Neural progenitor cell (in vitro differentiated cells): Measurements from ENCODE around the gene RPAP2. TPM values are rescaled to one million over a fixed set of nuclear protein-coding genes. Genes with fewer than 3 reads are reported as not detected.
A peak's percentile ranks its signal among the peaks of the same experiment; 100 is the strongest.
"Not testable (repeated sequence)": the region's sequence is repeated elsewhere in the genome, so short reads cannot be mapped to it uniquely, and the experiment has no call there.

Source experiments
- DNase-seq: peaks from one replicate; pipeline ENCODE4 v3.0.0-alpha.2; 2016; ENCODE audit warnings: low spot score
- H2AFZ ChIP-seq: fragments of 200-600 bp; sonication (generic); replicated peaks from 2 replicates; pipeline ENCODE4 v1.6.1; 2016; ENCODE audit warnings: antibody characterized with exemption
- H3F3A ChIP-seq: fragments of 200-600 bp; sonication (generic); 2 replicates; pipeline ENCODE4 v1.6.1; 2016; ENCODE audit warnings: antibody characterized with exemption, low read depth
- H3K27ac ChIP-seq: fragments of 200-600 bp; sonication (generic); 2 replicates; pipeline ENCODE4 v1.5.1; 2016; ENCODE audit warnings: mild to moderate bottlenecking
- H3K27me3 ChIP-seq: fragments of 200-600 bp; sonication (generic); 2 replicates; pipeline ENCODE4 v1.6.1; 2016; ENCODE audit warnings: mild to moderate bottlenecking, moderate library complexity
- H3K36me3 ChIP-seq: fragments of 200-600 bp; sonication (generic); 2 replicates; pipeline ENCODE4 v1.5.1; 2016
- H3K4me1 ChIP-seq: fragments of 200-600 bp; sonication (generic); 2 replicates; pipeline ENCODE4 v1.6.1; 2016; ENCODE audit warnings: mixed run types
- H3K4me2 ChIP-seq: fragments of 200-600 bp; sonication (generic); 2 replicates; pipeline ENCODE4 v1.6.1; 2016
- H3K4me3 ChIP-seq: fragments of 200-600 bp; sonication (generic); 2 replicates; pipeline ENCODE4 v1.5.1; 2016
- H3K79me2 ChIP-seq: fragments of 200-600 bp; sonication (generic); 2 replicates; pipeline ENCODE4 v1.6.1; 2016; ENCODE audit warnings: low read depth
- H3K9ac ChIP-seq: fragments of 200-600 bp; sonication (generic); 2 replicates; pipeline ENCODE4 v1.6.1; 2016
- H3K9me3 ChIP-seq: fragments of 200-600 bp; sonication (generic); 2 replicates; pipeline ENCODE4 v1.5.1; 2016; ENCODE audit warnings: low read depth
- H4K20me1 ChIP-seq: fragments of 200-600 bp; sonication (generic); 2 replicates; pipeline ENCODE4 v1.6.1; 2016; ENCODE audit warnings: low read depth
- H3K27ac Mint-ChIP-seq: 3 replicates; pipeline ENCODE4 v1.8.0; 2021; ENCODE audit warnings: mixed read lengths
- H3K27me3 Mint-ChIP-seq: 2 replicates; pipeline ENCODE4 v1.8.0; 2022; ENCODE audit warnings: low read depth, mild to moderate bottlenecking, inconsistent platforms, moderate library complexity, mixed read lengths; ENCODE audit not compliant: insufficient read depth
- H3K36me3 Mint-ChIP-seq: 3 replicates; pipeline ENCODE4 v1.8.0; 2021; ENCODE audit warnings: mixed read lengths
- H3K4me1 Mint-ChIP-seq: 3 replicates; pipeline ENCODE4 v1.8.0; 2021; ENCODE audit warnings: mixed read lengths
- H3K4me3 Mint-ChIP-seq: 3 replicates; pipeline ENCODE4 v1.8.0; 2021; ENCODE audit warnings: mild to moderate bottlenecking, moderate library complexity, mixed read lengths
- H3K9me3 Mint-ChIP-seq: 3 replicates; pipeline ENCODE4 v1.8.0; 2020; ENCODE audit warnings: mixed read lengths
- EZH2 ChIP-seq: fragments of 200-600 bp; sonication (generic); IDR thresholded peaks from 2 replicates; pipeline ENCODE4 v1.6.1; 2017; ENCODE audit warnings: antibody characterized with exemption, mild to moderate bottlenecking, moderate library complexity
- EZH2phosphoT487 ChIP-seq: fragments of 200-600 bp; sonication (generic); IDR thresholded peaks from 2 replicates; pipeline ENCODE4 v1.6.1; 2017; ENCODE audit warnings: antibody characterized with exemption
- total RNA-seq: library from RNA; depleted of rRNA; stranded (reverse); fragments of >200 nt; gene quantifications from 2 replicates; pipeline ENCODE4 v1.2.3, GENCODE V29; 2015; ENCODE audit warnings: low replicate concordance
- TF ChIP-seq, protein P1 (sequence below): fragments of 200-600 bp; sonication (generic); IDR thresholded peaks from 2 replicates; pipeline ENCODE4 v1.5.1; 2017; ENCODE audit warnings: antibody characterized with exemption, mild to moderate bottlenecking

RPAP2 gene
- total RNA-seq, 1 donor from 2014 or later = 36.3 TPM

- no peak overlapping the region for H3K27ac Mint-ChIP-seq
Measured at GRCh38 chr1:92372164-92372563, 73.3 kb downstream of the RPAP2 start.

GRCh38 chr1:92374223-92374622 lies 75.4 kb downstream of the RPAP2 start:
- Histone ChIP-seq H3K9me3 (no peaks in the 10 kb centered on the region), H3K4me1 (peaks cover 11% of the 10 kb centered on the region), H3K4me3 (no peak overlapping the region), H3K27ac (no peak overlapping the region), H3K4me2 (no peak overlapping the region), H3F3A (peaks cover 13% of the 10 kb centered on the region), H4K20me1 (no peaks in the 10 kb centered on the region), H3K36me3 (no peaks in the 10 kb centered on the region), H2AFZ (no peak overlapping the region), H3K79me2 (no peaks in the 10 kb centered on the region), H3K27me3 (no peaks in the 10 kb centered on the region), H3K9ac (no peak overlapping the region)
- TF ChIP-seq, protein P1, sequence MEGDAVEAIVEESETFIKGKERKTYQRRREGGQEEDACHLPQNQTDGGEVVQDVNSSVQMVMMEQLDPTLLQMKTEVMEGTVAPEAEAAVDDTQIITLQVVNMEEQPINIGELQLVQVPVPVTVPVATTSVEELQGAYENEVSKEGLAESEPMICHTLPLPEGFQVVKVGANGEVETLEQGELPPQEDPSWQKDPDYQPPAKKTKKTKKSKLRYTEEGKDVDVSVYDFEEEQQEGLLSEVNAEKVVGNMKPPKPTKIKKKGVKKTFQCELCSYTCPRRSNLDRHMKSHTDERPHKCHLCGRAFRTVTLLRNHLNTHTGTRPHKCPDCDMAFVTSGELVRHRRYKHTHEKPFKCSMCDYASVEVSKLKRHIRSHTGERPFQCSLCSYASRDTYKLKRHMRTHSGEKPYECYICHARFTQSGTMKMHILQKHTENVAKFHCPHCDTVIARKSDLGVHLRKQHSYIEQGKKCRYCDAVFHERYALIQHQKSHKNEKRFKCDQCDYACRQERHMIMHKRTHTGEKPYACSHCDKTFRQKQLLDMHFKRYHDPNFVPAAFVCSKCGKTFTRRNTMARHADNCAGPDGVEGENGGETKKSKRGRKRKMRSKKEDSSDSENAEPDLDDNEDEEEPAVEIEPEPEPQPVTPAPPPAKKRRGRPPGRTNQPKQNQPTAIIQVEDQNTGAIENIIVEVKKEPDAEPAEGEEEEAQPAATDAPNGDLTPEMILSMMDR = no peak
- no peak for TF ChIP-seq EZH2
- TF ChIP-seq EZH2phosphoT487 = no peak
- Mint-ChIP-seq H3K27me3 (peaks cover 4% of the 10 kb centered on the region), H3K9me3 (no peaks in the 10 kb centered on the region), H3K4me1 (peaks cover 10% of the 10 kb centered on the region), H3K36me3 (peaks cover 16% of the 10 kb centered on the region), H3K4me3 (no peak overlapping the region), H3K27ac (no peak overlapping the region)
- no peak for DNase-seq

More at GRCh38 chr1:92372164-92372563, 73.3 kb downstream of the RPAP2 start:
- peaks cover 17% of the 10 kb centered on the region for H3K36me3 Mint-ChIP-seq
- H3K4me1 ChIP-seq = peaks cover 11% of the 10 kb centered on the region
- no peak overlapping the region for H3K9ac ChIP-seq
- H3K4me2 ChIP-seq = peak overlapping the region; percentile 32
- no peaks in the 10 kb centered on the region for H3K9me3 Mint-ChIP-seq
- H4K20me1 ChIP-seq = no peaks in the 10 kb centered on the region
- H3K36me3 ChIP-seq = no peaks in the 10 kb centered on the region
- no peaks in the 10 kb centered on the region for H3K27me3 ChIP-seq
- no peak overlapping the region for H3K4me3 ChIP-seq
- no peak overlapping the region for H2AFZ ChIP-seq
- peaks cover 10% of the 10 kb centered on the region for H3K4me1 Mint-ChIP-seq
- H3K4me3 Mint-ChIP-seq = no peak overlapping the region
- H3K9me3 ChIP-seq = no peaks in the 10 kb centered on the region
- peak overlapping the region; percentile 11 for H3K27ac ChIP-seq
- peaks cover 13% of the 10 kb centered on the region for H3F3A ChIP-seq
- H3K79me2 ChIP-seq = no peaks in the 10 kb centered on the region
- peaks cover 4% of the 10 kb centered on the region for H3K27me3 Mint-ChIP-seq
- no peak for TF ChIP-seq EZH2
- no peak for TF ChIP-seq EZH2phosphoT487
- TF ChIP-seq, protein P1 = no peak
- DNase-seq = peak; percentile 82

DNA sequence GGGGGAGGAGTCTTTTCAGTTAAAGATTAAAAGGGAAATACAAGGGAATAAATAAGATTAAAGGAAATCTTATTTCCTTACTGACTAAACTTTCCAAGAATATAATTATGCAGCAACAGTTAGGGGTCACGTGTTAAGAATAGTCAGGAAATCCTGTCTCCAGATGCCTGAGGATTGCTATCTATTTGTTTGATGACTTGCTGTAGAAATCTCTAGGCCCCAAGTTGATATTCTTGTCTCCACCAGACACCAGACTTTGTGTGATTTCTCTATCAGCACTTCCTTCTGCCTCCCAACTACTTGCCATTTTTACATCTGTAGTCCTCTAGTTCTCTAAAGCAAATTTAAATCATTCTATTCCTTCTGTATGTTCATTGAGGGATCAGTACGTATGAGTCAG lies 77.5 kb downstream of the RPAP2 start:
- Histone ChIP-seq H3K27ac (no peak overlapping the region), H4K20me1 (no peaks in the 10 kb centered on the region), H3K4me1 (peaks cover 11% of the 10 kb centered on the region), H3K4me3 (no peak overlapping the region), H2AFZ (no peak overlapping the region), H3K4me2 (no peak overlapping the region), H3F3A (peaks cover 13% of the 10 kb centered on the region), H3K9ac (no peak overlapping the region), H3K36me3 (no peaks in the 10 kb centered on the region), H3K27me3 (no peaks in the 10 kb centered on the region), H3K79me2 (no peaks in the 10 kb centered on the region), H3K9me3 (no peaks in the 10 kb centered on the region)
- no peak overlapping the region for H3K27ac Mint-ChIP-seq
- peaks cover 10% of the 10 kb centered on the region for H3K4me1 Mint-ChIP-seq
- no peak for DNase-seq
- no peak overlapping the region for H3K4me3 Mint-ChIP-seq
- no peaks in the 10 kb centered on the region for H3K9me3 Mint-ChIP-seq
- TF ChIP-seq EZH2 (no peak), EZH2phosphoT487 (no peak)
- TF ChIP-seq, protein P1 = no peak
- H3K36me3 Mint-ChIP-seq = peaks cover 20% of the 10 kb centered on the region
- peaks cover 4% of the 10 kb centered on the region for H3K27me3 Mint-ChIP-seq

GRCh38 chr1:92377991-92378390 lies 79.1 kb downstream of the RPAP2 start:
- not testable (repeated sequence) for DNase-seq, H3K9me3 ChIP-seq, H3K4me2 ChIP-seq, H3K4me3 ChIP-seq, H3K79me2 ChIP-seq, H2AFZ ChIP-seq, H3K27ac Mint-ChIP-seq, H3K36me3 ChIP-seq, H3K27me3 Mint-ChIP-seq, H3F3A ChIP-seq, H3K27ac ChIP-seq, H3K4me1 ChIP-seq, H3K9ac ChIP-seq, H4K20me1 ChIP-seq, H3K27me3 ChIP-seq, H3K9me3 Mint-ChIP-seq, H3K4me1 Mint-ChIP-seq, H3K4me3 Mint-ChIP-seq
- peaks cover 17% of the 10 kb centered on the region for H3K36me3 Mint-ChIP-seq
